Cerebellar nuclear complex (tissue), 1 donor: ENCODE results near the gene EFNA2.
A peak's percentile ranks its signal among the peaks of the same experiment; 100 is the strongest.
"Not testable (repeated sequence)": the region's sequence is repeated elsewhere in the genome, so short reads cannot be mapped to it uniquely, and the experiment has no call there.

ENCODE experiments used
- DNase-seq, 2 experiments: peaks; one replicate each; lab custom pipeline; 2025; lab: John Stamatoyannopoulos, UW

EFNA2 gene

GRCh38 chr19:1285737-1286360 lies at the start of gene EFNA2:
EFNA2 (plus strand) TSS chr19:1285873; CDS start chr19:1286169, 296 bp downstream.
- DNase-seq: no peak

- no peak for DNase-seq
These were observed 49.1 kb upstream of the EFNA2 start for GRCh38 chr19:1236576-1236975.

- no peak for DNase-seq
These were observed 48.5 kb upstream of the EFNA2 start for GRCh38 chr19:1237027-1237659.

GRCh38 chr19:1237754-1238368 lies 47.8 kb upstream of the EFNA2 start, which contains the start of gene CBARP:
CBARP (minus strand) TSS chr19:1238005; CDS start chr19:1236100, 1,905 bp downstream.
- DNase-seq: no peak

GRCh38 chr19:1238369-1239303 lies 47.0 kb upstream of the EFNA2 start:
- DNase-seq: no peak

- DNase-seq: no peak
These were observed 46.3 kb upstream of the EFNA2 start for GRCh38 chr19:1239420-1239795.

- peak in 1 of 2 experiments; percentile 46 for DNase-seq
These were observed 45.6 kb upstream of the EFNA2 start for GRCh38 chr19:1239796-1240737.

- no peak for DNase-seq
These were observed 44.7 kb upstream of the EFNA2 start for GRCh38 chr19:1240925-1241324.

- DNase-seq: peak in 1 of 2 experiments; percentile 59
These were observed 44.1 kb upstream of the EFNA2 start, which contains the start of gene ATP5F1D for GRCh38 chr19:1241417-1242095. ATP5F1D (plus strand) TSS chr19:1241751; CDS start chr19:1241851, 100 bp downstream.

GRCh38 chr19:1243768-1244692 lies 41.6 kb upstream of the EFNA2 start:
- DNase-seq: peak in 1 of 2 experiments; percentile 32

GRCh38 chr19:1244693-1245451 lies 40.8 kb upstream of the EFNA2 start:
- DNase-seq: no peak

GRCh38 chr19:1245494-1246264 lies 40.0 kb upstream of the EFNA2 start:
- no peak for DNase-seq

GRCh38 chr19:1246265-1247087 lies 39.2 kb upstream of the EFNA2 start:
- DNase-seq: not testable (repeated sequence)

GRCh38 chr19:1247748-1248138 lies 37.9 kb upstream of the EFNA2 start:
- no peak for DNase-seq

- no peak for DNase-seq
These were observed 37.4 kb upstream of the EFNA2 start, which contains the start of gene MIDN for GRCh38 chr19:1248139-1248785. MIDN (plus strand) TSS chr19:1248583; CDS start chr19:1250297, 1,714 bp downstream.

- DNase-seq: no peak
These were observed 36.8 kb upstream of the EFNA2 start for GRCh38 chr19:1248786-1249297.
